H1 (cell line): ENCODE results near the gene PRPF39. TPM values are rescaled to one million over a fixed set of nuclear protein-coding genes. Genes with fewer than 3 reads are reported as not detected.
A peak's percentile ranks its signal among the peaks of the same experiment; 100 is the strongest.

Experiments used
- CTCF ChIA-PET: fragments of 300-600 bp; sonication (Branson Sonifier 250); formaldehyde crosslinking; loops from one replicate; lab custom pipeline; 2021; ENCODE audit not compliant: partially characterized antibody; lab: Charles Lee
- POLR2A ChIA-PET: fragments of 300-600 bp; sonication (Branson Sonifier 250); formaldehyde crosslinking; loops from one replicate; lab custom pipeline; 2021; ENCODE audit warnings: inconsistent platforms; ENCODE audit not compliant: partially characterized antibody; lab: Charles Lee
- DNase-seq, 2 experiments: peaks; one replicate each; pipeline versions ENCODE4 v3.0.0 to v3.0.0-alpha.2; 2010 to 2022; ENCODE audit warnings: low spot score in 2 of 2, low read depth in 1 of 2, mixed read lengths in 1 of 2
- FAIRE-seq: peaks from 2 replicates; lab custom pipeline; 2011; peaks lifted over from hg19 to GRCh38; lab: Jason Lieb, UNC
- H2AFZ ChIP-seq: 2 replicates; pipeline ENCODE4 v1.8.1; 2012; ENCODE audit warnings: low read length, inconsistent platforms
- H2AK5ac ChIP-seq: 2 replicates; pipeline ENCODE4 v1.6.1; 2013; ENCODE audit warnings: low read depth, low read length
- H2BK120ac ChIP-seq: replicated peaks from 2 replicates; pipeline ENCODE3; 2013; ENCODE audit warnings: low read depth, low read length, inconsistent platforms
- H2BK12ac ChIP-seq: 2 replicates; pipeline ENCODE4 v1.6.1; 2013; ENCODE audit warnings: low read depth, low read length
- H2BK15ac ChIP-seq: 2 replicates; pipeline ENCODE4 v1.6.1; 2013; ENCODE audit warnings: low read length
- H2BK20ac ChIP-seq: 2 replicates; pipeline ENCODE4 v1.6.1; 2013; ENCODE audit warnings: low read length
- H2BK5ac ChIP-seq: 2 replicates; pipeline ENCODE4 v1.6.1; 2013; ENCODE audit warnings: low read depth, low read length
- H3K14ac ChIP-seq: 2 replicates; pipeline ENCODE4 v1.6.1; 2013; ENCODE audit warnings: inconsistent platforms; ENCODE audit not compliant: insufficient read length
- H3K18ac ChIP-seq: 2 replicates; pipeline ENCODE4 v1.6.1; 2013; ENCODE audit warnings: low read length; ENCODE audit errors: extremely low read depth
- H3K23ac ChIP-seq: 2 replicates; pipeline ENCODE4 v1.6.1; 2013; ENCODE audit warnings: inconsistent platforms; ENCODE audit not compliant: insufficient read length
- H3K23me2 ChIP-seq: 2 replicates; pipeline ENCODE4 v1.6.1; 2013; ENCODE audit warnings: low read depth, low read length
- H3K27ac ChIP-seq: 2 replicates; pipeline ENCODE4 v1.6.1; 2011; ENCODE audit warnings: low read depth, low read length, inconsistent platforms
- H3K27me3 ChIP-seq, 4 experiments: replicated peaks in 1 of 4; 1 replicate in 1 of 4; 2 replicates in 3 of 4; pipeline versions ENCODE4 v1.6.1 to v1.8.1; 2011 to 2013; ENCODE audit warnings: low read length in 3 of 4, mild to moderate bottlenecking in 3 of 4, inconsistent platforms in 2 of 4, mixed read lengths in 2 of 4, moderate library complexity in 1 of 4; ENCODE audit not compliant: control insufficient read depth in 3 of 4, insufficient read depth in 3 of 4; ENCODE audit errors: extremely low read depth in 1 of 4
- H3K36me3 ChIP-seq, 4 experiments: 2 replicates each; pipeline versions ENCODE4 v1.6.1 to v1.8.1; 2011 to 2013; ENCODE audit warnings: mild to moderate bottlenecking in 4 of 4, low read length in 3 of 4, moderate library complexity in 2 of 4, control low read depth in 1 of 4, inconsistent platforms in 1 of 4; ENCODE audit not compliant: insufficient read depth in 4 of 4, control insufficient read depth in 2 of 4
- H3K4ac ChIP-seq: replicated peaks from 2 replicates; pipeline ENCODE3; 2013; ENCODE audit warnings: low read length, low read depth, mixed read lengths, inconsistent platforms; ENCODE audit not compliant: insufficient read length
- H3K4me1 ChIP-seq, 4 experiments: replicated peaks in 1 of 4; 1 replicate in 1 of 4; 2 replicates in 3 of 4; pipeline versions ENCODE4 v1.6.1 to v1.8.1; 2011 to 2013; ENCODE audit warnings: low read length in 3 of 4, inconsistent platforms in 2 of 4, mixed read lengths in 1 of 4; ENCODE audit not compliant: insufficient read depth in 4 of 4, control insufficient read depth in 3 of 4
- H3K4me2 ChIP-seq, 2 experiments: 2 replicates each; pipeline versions ENCODE4 v1.6.1 to v1.8.1; 2011 to 2013; ENCODE audit warnings: low read depth in 2 of 2, low read length in 2 of 2, control low read depth in 1 of 2, inconsistent platforms in 1 of 2, mild to moderate bottlenecking in 1 of 2; ENCODE audit not compliant: insufficient read depth in 1 of 2
- H3K4me3 ChIP-seq, 4 experiments: fragments of 200-600, 300-600 bp in 1 of 4; sonication (generic), shearing (Covaris generic), sonication (Bioruptor Twin) in 1 of 4; 2 replicates each; pipeline versions ENCODE4 v1.5.1 to v1.8.1; 2011 to 2016; ENCODE audit warnings: low read length in 4 of 4, low read depth in 3 of 4, control low read depth in 2 of 4, inconsistent platforms in 2 of 4, mild to moderate bottlenecking in 2 of 4, mixed read lengths in 1 of 4, moderate library complexity in 1 of 4; ENCODE audit not compliant: insufficient read depth in 2 of 4; ENCODE audit errors: extremely low read depth in 1 of 4
- H3K56ac ChIP-seq: replicated peaks from 2 replicates; pipeline ENCODE3; 2013; ENCODE audit warnings: low read depth, mild to moderate bottlenecking, mixed read lengths, low read length, inconsistent platforms; ENCODE audit not compliant: insufficient read length
- H3K79me1 ChIP-seq: 2 replicates; pipeline ENCODE4 v1.6.1; 2013; ENCODE audit warnings: low read depth, low read length, control low read depth
- H3K79me2 ChIP-seq, 2 experiments: 2 replicates each; pipeline versions ENCODE4 v1.6.1 to v1.8.1; 2012 to 2013; ENCODE audit warnings: low read length in 2 of 2, mild to moderate bottlenecking in 2 of 2, inconsistent platforms in 1 of 2; ENCODE audit not compliant: insufficient read depth in 2 of 2, control insufficient read depth in 1 of 2
- H3K9ac ChIP-seq, 4 experiments: replicated peaks in 1 of 4; 1 replicate in 1 of 4; 2 replicates in 3 of 4; pipeline versions ENCODE4 v1.6.1 to v1.8.1; 2011 to 2013; ENCODE audit warnings: low read depth in 3 of 4, low read length in 3 of 4, control low read depth in 2 of 4, mild to moderate bottlenecking in 2 of 4, moderate library complexity in 2 of 4, inconsistent platforms in 1 of 4; ENCODE audit errors: extremely low read depth in 1 of 4
- H3K9me3 ChIP-seq, 2 experiments: 2 replicates each; pipeline versions ENCODE4 v1.6.1 to v1.8.1; 2012 to 2013; ENCODE audit warnings: mild to moderate bottlenecking in 2 of 2, moderate library complexity in 2 of 2, control low read depth in 1 of 2, inconsistent platforms in 1 of 2, low read depth in 1 of 2, low read length in 1 of 2, mixed read lengths in 1 of 2; ENCODE audit not compliant: insufficient read depth in 2 of 2
- H4K20me1 ChIP-seq, 2 experiments: replicated peaks in 1 of 2; 2 replicates each; pipeline versions ENCODE3 to v1.8.1; 2011 to 2013; ENCODE audit warnings: inconsistent platforms in 2 of 2, low read length in 2 of 2, mild to moderate bottlenecking in 1 of 2; ENCODE audit not compliant: insufficient read depth in 2 of 2, control insufficient read depth in 1 of 2
- H4K5ac ChIP-seq: 2 replicates; pipeline ENCODE4 v1.6.1; 2013; ENCODE audit warnings: low read length, low read depth, mixed read lengths, inconsistent platforms; ENCODE audit not compliant: insufficient read length
- H4K8ac ChIP-seq: 2 replicates; pipeline ENCODE4 v1.8.0; 2013; ENCODE audit warnings: mild to moderate bottlenecking, moderate library complexity, low read length, inconsistent platforms; ENCODE audit not compliant: insufficient read depth; ENCODE audit errors: extremely low read depth
- H4K91ac ChIP-seq: replicated peaks from 2 replicates; pipeline ENCODE3; 2013; ENCODE audit warnings: low read length, mixed read lengths, inconsistent platforms; ENCODE audit not compliant: insufficient read length
- ATF3 ChIP-seq: IDR thresholded peaks from 2 replicates; pipeline ENCODE4 v1.6.1; 2011; ENCODE audit warnings: low read depth, mild to moderate bottlenecking, low read length; ENCODE audit not compliant: insufficient read depth
- EGR1 ChIP-seq: IDR thresholded peaks from 2 replicates; pipeline ENCODE4 v1.6.1; 2011; ENCODE audit warnings: low read depth, low read length, borderline replicate concordance
- FOSL1 ChIP-seq: IDR thresholded peaks from 2 replicates; pipeline ENCODE4 v1.6.1; 2011; ENCODE audit warnings: mild to moderate bottlenecking, low read depth, low read length, moderate library complexity; ENCODE audit not compliant: insufficient read depth
- GABPA ChIP-seq: IDR thresholded peaks from 2 replicates; pipeline ENCODE4 v1.6.1; 2011; ENCODE audit warnings: mild to moderate bottlenecking, low read length, moderate library complexity, borderline replicate concordance; ENCODE audit not compliant: insufficient read depth
- NANOG ChIP-seq: IDR thresholded peaks from 2 replicates; pipeline ENCODE4 v1.6.1; 2011; ENCODE audit warnings: low read length, low read depth, mild to moderate bottlenecking, inconsistent platforms; ENCODE audit not compliant: insufficient read depth, poor library complexity, severe bottlenecking
- POLR2AphosphoS5 ChIP-seq: IDR thresholded peaks from 2 replicates; pipeline ENCODE4 v1.6.1; 2011; ENCODE audit warnings: low read depth, low read length
- POU5F1 ChIP-seq: IDR thresholded peaks from 2 replicates; pipeline ENCODE4 v1.6.1; 2011; ENCODE audit warnings: low read depth, mild to moderate bottlenecking, low read length, moderate library complexity
- RAD21 ChIP-seq, 2 experiments: IDR thresholded peaks in 1 of 2; conservative IDR thresholded peaks in 1 of 2; 2 replicates each; pipeline ENCODE4 v1.6.1; 2011; ENCODE audit warnings: low read depth in 2 of 2, low read length in 2 of 2, improper control_type of control experiment in 1 of 2, inconsistent platforms in 1 of 2, mild to moderate bottlenecking in 1 of 2, moderate library complexity in 1 of 2
- SIRT6 ChIP-seq: IDR thresholded peaks from one replicate; pipeline ENCODE4 v1.7.1; 2012; ENCODE audit warnings: low read length, inconsistent platforms
- SUZ12 ChIP-seq: fragments of 200-600 bp; sonication (generic); IDR thresholded peaks from 2 replicates; pipeline ENCODE4 v1.6.1; 2012; ENCODE audit warnings: mild to moderate bottlenecking, inconsistent platforms, low read length, moderate library complexity, mixed read lengths
- TAF1 ChIP-seq: IDR thresholded peaks from 2 replicates; pipeline ENCODE4 v1.6.1; 2011; ENCODE audit warnings: mild to moderate bottlenecking, low read depth, low read length
- TEAD4 ChIP-seq: IDR thresholded peaks from 2 replicates; pipeline ENCODE4 v1.6.1; 2012; ENCODE audit warnings: low read depth, low read length, inconsistent platforms, mixed read lengths
- ZNF274 ChIP-seq: IDR thresholded peaks from 2 replicates; pipeline ENCODE4 v1.7.0; 2012; ENCODE audit warnings: low read length, borderline replicate concordance; ENCODE audit errors: extremely low read depth
- WGBS, 2 experiments: shearing (Covaris generic) in 1 of 2; methylation state at CpG; one replicate each; pipeline versions ENCODE4 v1.1.6 to v1.1.7; 2013 to 2015; ENCODE audit warnings: low lambda C conversion rate in 2 of 2, mixed read lengths in 2 of 2, inconsistent platforms in 1 of 2, low coverage in 1 of 2, missing lambda C conversion rate in 1 of 2; ENCODE audit not compliant: insufficient replicate concordance in 2 of 2, insufficient coverage in 1 of 2, insufficient read length in 1 of 2; ENCODE audit errors: extremely low coverage in 1 of 2, missing lambda C conversion rate in 1 of 2; 5-methylcytosine and 5-hydroxymethylcytosine counted together
- polyA plus RNA-seq, 7 experiments: library from polyadenylated mRNA; depleted of rRNA in 3 of 7; stranded (reverse) in 5 of 7; unstranded in 2 of 7; fragments of >200 nt in 5 of 7; fragments of 200-250 nt in 2 of 7; gene quantifications; 1 replicate in 5 of 7; 2 replicates in 1 of 7; 4 replicates in 1 of 7; pipeline versions ENCODE4 v1.2.1 to v1.2.3, GENCODE V29; 2011 to 2013; ENCODE audit warnings: missing spikeins in 2 of 7, mixed read lengths in 2 of 7
- total RNA-seq: library from RNA; stranded (reverse); fragmentation: NEBNext Ultra II Directional; extraction: Animal tissue kit (Norgen Biotek cat#: 25700); gene quantifications from 2 replicates; pipeline ENCODE4 v1.2.1, GENCODE V29; 2021

The PRPF39 gene
- total and polyA plus RNA-seq, 2 of the 8 experiments (the other 6 are each of a cell fraction or from before 2014, with no cell fraction given): 22.4 to 43.3 TPM

GRCh38 chr14:45133683-45134050, 49.8 kb downstream of the PRPF39 start:
- H4K8ac ChIP-seq: peak overlapping the region; percentile 95; the same call in 1 of the 2 replicates
- H3K4ac ChIP-seq: no peak overlapping the region
- peak overlapping the region; percentile 61 to 63 for H3K4me2 ChIP-seq
- H3K9ac ChIP-seq: peak overlapping the region; percentile 94 to 99 (median 98)
- H3K9me3 ChIP-seq: no peaks in the 10 kb centered on the region
- H4K20me1 ChIP-seq: peaks cover 0 to 4% of the 10 kb centered on the region in 2 experiments
- 2% methylated on average over 9 of the region's 9 CpGs; no CpG with 5 or more reads in 1 of the 2 experiments for WGBS, 2 experiments
- no peak overlapping the region for H2BK120ac ChIP-seq
- peaks cover 5% of the 10 kb centered on the region for H3K23me2 ChIP-seq
- no peak overlapping the region for H2BK12ac ChIP-seq
- DNase-seq (no peak), FAIRE-seq (no peak)
- peak overlapping the region; percentile 97 for H3K27ac ChIP-seq
- ChIA-PET CTCF (interaction anchor here (0.9 to 1.8 kb wide), 3 partner anchors 28 to 219 kb away, joined by 3 to 7 read pairs (median 5); no protein-coding TSS in a partner anchor), POLR2A (interaction anchor here (0.6 to 2.1 kb wide), 12 partner anchors 14 to 173 kb away, joined by 3 to 10 read pairs (median 3); partner anchors contain the start of genes KLHL28, MIS18BP1 and TOGARAM1)
- H2AK5ac ChIP-seq: no peak overlapping the region
- H3K79me1 ChIP-seq: no peaks in the 10 kb centered on the region
- no peak overlapping the region for H2BK15ac ChIP-seq
- no peak overlapping the region for H2BK20ac ChIP-seq
- H3K14ac ChIP-seq: no peak overlapping the region
- peak overlapping the region; percentile 99; the same call in 1 of the 2 replicates for H2BK5ac ChIP-seq
- H4K91ac ChIP-seq: no peak overlapping the region
- peak overlapping the region; percentile 98 for H4K5ac ChIP-seq
- peak overlapping the region; percentile 84 to 94 (median 91) for H3K4me3 ChIP-seq
- H3K36me3 ChIP-seq: peaks cover 3 to 20% (median 9%) of the 10 kb centered on the region in 4 experiments; a peak in 6 of 8 replicates
- H3K4me1 ChIP-seq: peaks cover 0 to 3% (median 0%) of the 10 kb centered on the region in 4 experiments; a peak in 3 of 7 replicates
- 0 out of 2 replicates have a peak overlapping the region, but pooled peaks have one; percentile 3 for H2AFZ ChIP-seq
- H3K79me2 ChIP-seq: peaks cover 4 to 74% of the 10 kb centered on the region in 2 experiments; a peak in 3 of 4 replicates
- H3K27me3 ChIP-seq: no peaks in the 10 kb centered on the region
- no peak overlapping the region for H3K56ac ChIP-seq
- no peak overlapping the region for H3K18ac ChIP-seq
- TF ChIP-seq ZNF274 (no peak), GABPA (no peak), TAF1 (no peak), POLR2AphosphoS5 (no peak), ATF3 (no peak), SUZ12 (no peak), TEAD4 (no peak), NANOG (no peak), EGR1 (no peak), SIRT6 (no peak), RAD21 (IDR thresholded peaks at IDR 0.05 in 1 of 2, conservative IDR thresholded peaks at IDR 0.05 in 1 of 2; ENCODE audit: low read depth in 2 of 2, low read length in 2 of 2) (no peak), POU5F1 (no peak), FOSL1 (no peak)
- H3K23ac ChIP-seq: no peak overlapping the region
